K562 (cell line): ENCODE measurements around the gene COX6B1.

Experiments
- EP300 ChIP-seq: IDR thresholded peaks from 2 replicates; pipeline ENCODE4 v1.6.1; 2012; ENCODE audit warnings: low read length, improper control_type of control experiment
- EZH2 ChIP-seq: IDR thresholded peaks from 2 replicates; pipeline ENCODE4 v1.6.1; 2012; ENCODE audit warnings: low read depth, mild to moderate bottlenecking, inconsistent platforms, low read length, borderline replicate concordance
- JUND ChIP-seq, 2 experiments: IDR thresholded peaks; 2 replicates in 1 of 2; 3 replicates in 1 of 2; pipeline ENCODE4 v1.6.1; 2011; ENCODE audit warnings: borderline replicate concordance in 2 of 2, low read depth in 2 of 2, low read length in 2 of 2, improper control_type of control experiment in 1 of 2, missing biosample characterization in 1 of 2, missing genetic modification characterization in 1 of 2, missing genetic modification reagents in 1 of 2
- NRF1 ChIP-seq, 2 experiments: fragments of 450-650 bp; IDR thresholded peaks in 1 of 2; conservative IDR thresholded peaks in 1 of 2; 2 replicates each; pipeline ENCODE4 v1.6.1; 2014; ENCODE audit warnings: mild to moderate bottlenecking in 2 of 2
- SRF ChIP-seq, 2 experiments: fragments of 250-450, 450-650 bp in 1 of 2; sonication (Bioruptor Pico) in 1 of 2; sonication (generic) in 1 of 2; formaldehyde crosslinking; IDR thresholded peaks; 2 replicates each; pipeline versions ENCODE4 v1.5.0 to v1.5.1; 2020 to 2022; ENCODE audit warnings: mild to moderate bottlenecking in 1 of 2, missing genetic modification reagents in 1 of 2
- TAF1 ChIP-seq: IDR thresholded peaks from 2 replicates; pipeline ENCODE4 v1.6.1; 2011; ENCODE audit warnings: mild to moderate bottlenecking, low read length, moderate library complexity; ENCODE audit not compliant: insufficient read depth, control insufficient read depth, severe bottlenecking; ENCODE audit errors: extremely low read depth
- ZBTB1 ChIP-seq: sonication (generic); formaldehyde crosslinking; IDR thresholded peaks from 2 replicates; pipeline ENCODE4 v1.8.1; 2023; ENCODE audit warnings: missing genetic modification reagents, low read depth, mild to moderate bottlenecking, borderline replicate concordance
- ZNF121 ChIP-seq: sonication (generic); formaldehyde crosslinking; conservative IDR thresholded peaks from 2 replicates; pipeline ENCODE4 v1.8.0; 2022; ENCODE audit warnings: missing genetic modification reagents
- TF ChIP-seq, protein P1 (sequence below), 3 experiments: IDR thresholded peaks in 2 of 3; conservative IDR thresholded peaks in 1 of 3; 2 replicates each; pipeline ENCODE4 v1.5.1; 2011 to 2012; ENCODE audit warnings: low read length in 3 of 3, mild to moderate bottlenecking in 3 of 3, control low read depth in 2 of 3, improper control_type of control experiment in 1 of 3, inconsistent platforms in 1 of 3, low read depth in 1 of 3, mixed read lengths in 1 of 3, moderate library complexity in 1 of 3; ENCODE audit not compliant: insufficient read depth in 2 of 3
- TF ChIP-seq, protein P2 (sequence below): fragments of 450-650 bp; IDR thresholded peaks from 2 replicates; pipeline ENCODE4 v1.6.1; 2016; ENCODE audit warnings: low read depth, mild to moderate bottlenecking, moderate library complexity
- TF ChIP-seq, protein P3 (sequence below): sonication (generic); formaldehyde crosslinking; IDR thresholded peaks from 2 replicates; pipeline ENCODE4 v1.8.1; 2023; ENCODE audit warnings: mild to moderate bottlenecking, missing genetic modification reagents

DNA sequence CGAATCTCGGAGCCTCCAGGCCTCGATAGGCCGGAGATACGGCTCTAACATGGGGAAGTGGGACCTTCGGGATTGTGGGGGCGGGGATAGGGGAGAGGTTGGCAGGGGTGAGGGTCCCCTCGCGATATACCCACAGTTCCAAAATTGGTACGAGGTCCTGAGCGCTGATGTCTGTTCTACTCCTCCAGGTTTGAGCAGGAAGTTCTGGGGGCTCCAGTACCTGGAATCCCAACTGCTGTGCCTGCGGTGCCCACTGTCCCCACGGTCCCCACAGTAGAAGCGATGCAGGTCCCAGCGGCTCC lies 18.8 kb upstream of the COX6B1 start:
- TF ChIP-seq TAF1 (no peak), ZBTB1 (CRISPR knock-in tag) (no peak), NRF1 (conservative IDR thresholded peaks at IDR 0.05 in 1 of 2, IDR thresholded peaks at IDR 0.05 in 1 of 2) (no peak), JUND (IDR thresholded peaks at IDR 0.05; ENCODE audit: borderline replicate concordance, low read depth, low read length) (no peak), JUND (tag; IDR thresholded peaks at IDR 0.05; ENCODE audit: borderline replicate concordance, low read depth, low read length) (no peak), EP300 (no peak), SRF (CRISPR knock-in tag; IDR thresholded peaks at IDR 0.05) (no peak), ZNF121 (no peak), EZH2 (no peak)
- TF ChIP-seq, protein P1, sequence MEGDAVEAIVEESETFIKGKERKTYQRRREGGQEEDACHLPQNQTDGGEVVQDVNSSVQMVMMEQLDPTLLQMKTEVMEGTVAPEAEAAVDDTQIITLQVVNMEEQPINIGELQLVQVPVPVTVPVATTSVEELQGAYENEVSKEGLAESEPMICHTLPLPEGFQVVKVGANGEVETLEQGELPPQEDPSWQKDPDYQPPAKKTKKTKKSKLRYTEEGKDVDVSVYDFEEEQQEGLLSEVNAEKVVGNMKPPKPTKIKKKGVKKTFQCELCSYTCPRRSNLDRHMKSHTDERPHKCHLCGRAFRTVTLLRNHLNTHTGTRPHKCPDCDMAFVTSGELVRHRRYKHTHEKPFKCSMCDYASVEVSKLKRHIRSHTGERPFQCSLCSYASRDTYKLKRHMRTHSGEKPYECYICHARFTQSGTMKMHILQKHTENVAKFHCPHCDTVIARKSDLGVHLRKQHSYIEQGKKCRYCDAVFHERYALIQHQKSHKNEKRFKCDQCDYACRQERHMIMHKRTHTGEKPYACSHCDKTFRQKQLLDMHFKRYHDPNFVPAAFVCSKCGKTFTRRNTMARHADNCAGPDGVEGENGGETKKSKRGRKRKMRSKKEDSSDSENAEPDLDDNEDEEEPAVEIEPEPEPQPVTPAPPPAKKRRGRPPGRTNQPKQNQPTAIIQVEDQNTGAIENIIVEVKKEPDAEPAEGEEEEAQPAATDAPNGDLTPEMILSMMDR (IDR thresholded peaks at IDR 0.05 in 2 of 3, conservative IDR thresholded peaks at IDR 0.05 in 1 of 3; ENCODE audit: insufficient read depth in 2 of 3, low read depth in 1 of 3, low read length in 3 of 3) = no peak
- TF ChIP-seq, protein P2, sequence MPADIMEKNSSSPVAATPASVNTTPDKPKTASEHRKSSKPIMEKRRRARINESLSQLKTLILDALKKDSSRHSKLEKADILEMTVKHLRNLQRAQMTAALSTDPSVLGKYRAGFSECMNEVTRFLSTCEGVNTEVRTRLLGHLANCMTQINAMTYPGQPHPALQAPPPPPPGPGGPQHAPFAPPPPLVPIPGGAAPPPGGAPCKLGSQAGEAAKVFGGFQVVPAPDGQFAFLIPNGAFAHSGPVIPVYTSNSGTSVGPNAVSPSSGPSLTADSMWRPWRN = no peak
- TF ChIP-seq, protein P3, sequence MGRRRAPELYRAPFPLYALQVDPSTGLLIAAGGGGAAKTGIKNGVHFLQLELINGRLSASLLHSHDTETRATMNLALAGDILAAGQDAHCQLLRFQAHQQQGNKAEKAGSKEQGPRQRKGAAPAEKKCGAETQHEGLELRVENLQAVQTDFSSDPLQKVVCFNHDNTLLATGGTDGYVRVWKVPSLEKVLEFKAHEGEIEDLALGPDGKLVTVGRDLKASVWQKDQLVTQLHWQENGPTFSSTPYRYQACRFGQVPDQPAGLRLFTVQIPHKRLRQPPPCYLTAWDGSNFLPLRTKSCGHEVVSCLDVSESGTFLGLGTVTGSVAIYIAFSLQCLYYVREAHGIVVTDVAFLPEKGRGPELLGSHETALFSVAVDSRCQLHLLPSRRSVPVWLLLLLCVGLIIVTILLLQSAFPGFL (CRISPR knock-in tag) = no peak
